ENCODE results near the gene SCLY.

SCLY gene

GRCh38 chr2:238097988-238098871, 37.4 kb downstream of the SCLY start:
- no peak for DNase-seq

DNA sequence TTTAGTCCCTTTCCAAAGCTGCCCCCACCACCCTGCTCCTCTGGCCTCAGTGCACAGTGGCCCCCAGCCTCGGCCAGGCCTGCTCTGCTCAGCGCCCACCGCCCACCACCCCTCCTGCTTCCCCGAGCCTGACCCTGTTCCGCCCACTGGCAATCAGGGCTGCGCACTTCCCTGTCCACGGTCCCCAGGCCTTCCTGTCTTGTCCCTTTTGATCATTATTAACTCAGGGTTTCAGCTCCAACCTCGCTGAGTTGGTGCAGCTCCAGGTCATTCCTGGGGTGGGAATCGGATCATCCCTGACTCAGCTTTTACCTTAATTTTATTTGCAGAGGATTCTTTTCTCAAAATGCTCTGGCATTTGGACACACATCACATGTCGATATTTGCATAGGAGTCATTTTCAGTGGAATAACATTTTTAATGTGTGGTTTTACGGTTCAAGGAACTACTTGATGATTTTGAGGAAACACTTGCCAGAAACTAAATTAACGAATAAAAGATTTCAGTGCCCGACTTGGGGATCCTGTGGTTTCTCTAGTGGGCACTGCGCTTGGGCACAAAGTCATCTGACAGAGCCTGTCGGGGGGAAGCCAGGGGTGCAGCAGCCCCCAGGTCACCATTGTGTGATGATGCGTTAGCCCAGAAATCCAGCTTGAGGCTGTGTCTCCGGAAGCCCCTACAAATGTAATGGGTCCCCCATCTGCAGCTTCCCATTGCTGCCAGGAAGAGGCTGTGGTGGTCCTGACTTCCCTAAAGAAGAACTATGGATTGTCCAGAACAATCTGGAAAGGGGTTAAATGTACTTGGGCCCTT, 38.3 kb downstream of the SCLY start:
- no peak for DNase-seq

DNA sequence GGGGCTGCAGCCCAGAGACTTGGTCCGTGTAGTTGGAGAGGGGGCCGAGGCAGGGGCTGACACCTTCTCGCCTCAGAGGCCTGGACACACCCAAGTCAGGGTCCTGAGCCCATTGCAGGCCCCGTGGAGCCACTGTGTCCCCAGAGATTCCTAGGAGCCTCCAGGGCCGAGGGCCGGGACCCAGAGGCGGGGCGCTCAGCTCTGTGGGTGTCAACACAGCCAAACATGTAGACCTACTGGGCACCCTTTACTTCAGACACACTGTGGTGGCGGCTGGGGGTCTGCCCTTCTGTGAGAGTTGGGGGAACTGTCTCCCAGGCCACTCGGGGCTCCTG, 38.9 kb downstream of the SCLY start:
- DNase-seq: no peak

- DNase-seq: no peak
Measured at GRCh38 chr2:238100049-238100820, 39.4 kb downstream of the SCLY start, which contains the start of gene ESPNL. Gene ESPNL (plus strand): TSS chr2:238100340. CDS start chr2:238100420, 80 bp downstream.

GRCh38 chr2:238100821-238101771, 40.3 kb downstream of the SCLY start:
- no peak for DNase-seq

DNA sequence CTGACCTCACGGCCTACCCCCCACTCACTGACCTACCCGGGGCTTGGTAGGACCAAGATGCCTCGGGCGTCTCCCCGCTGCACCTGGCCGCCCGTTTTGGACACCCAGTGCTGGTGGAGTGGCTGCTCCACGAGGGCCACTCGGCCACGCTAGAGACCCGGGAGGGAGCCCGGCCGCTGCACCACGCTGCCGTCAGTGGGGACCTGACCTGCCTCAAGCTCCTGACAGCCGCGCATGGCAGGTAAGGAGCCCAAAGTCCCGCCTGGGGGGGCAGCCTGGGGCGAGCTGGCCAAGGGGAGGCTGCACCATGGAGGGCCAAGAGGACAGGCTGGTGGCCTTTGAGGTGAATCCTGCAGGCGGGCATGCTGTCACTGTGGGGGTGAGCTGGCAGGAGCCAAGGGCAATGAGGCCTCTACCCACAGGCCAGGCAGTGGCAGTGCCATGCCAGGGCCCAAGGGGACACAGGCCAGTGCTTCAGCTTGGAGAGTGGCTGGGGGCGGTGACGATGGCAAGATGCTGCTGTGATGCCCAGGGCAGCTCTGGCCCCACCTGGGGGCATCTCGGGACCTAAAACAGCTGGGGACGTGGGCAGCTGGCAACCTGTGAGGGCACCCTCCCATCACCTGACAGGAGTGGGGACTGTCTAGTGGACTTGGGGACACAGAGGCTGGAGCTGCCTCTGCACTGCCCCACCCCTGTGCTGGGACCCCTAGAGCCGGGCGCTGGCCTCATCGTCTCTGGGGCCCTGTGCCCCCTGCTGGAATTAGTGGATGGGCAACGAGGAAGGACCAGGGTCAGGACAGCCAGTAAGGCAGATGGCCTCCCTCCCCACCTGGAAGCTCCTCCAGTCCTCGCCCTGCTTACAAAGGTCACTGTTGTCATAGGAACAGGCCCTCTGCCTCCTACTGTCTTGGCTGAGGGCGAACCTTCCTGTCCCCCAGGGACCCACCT, 41.4 kb downstream of the SCLY start:
- DNase-seq: no peak

GRCh38 chr2:238102865-238103264, 42.1 kb downstream of the SCLY start:
- DNase-seq: no peak

- no peak for DNase-seq
Measured at GRCh38 chr2:238103465-238104225, 42.8 kb downstream of the SCLY start.

DNA sequence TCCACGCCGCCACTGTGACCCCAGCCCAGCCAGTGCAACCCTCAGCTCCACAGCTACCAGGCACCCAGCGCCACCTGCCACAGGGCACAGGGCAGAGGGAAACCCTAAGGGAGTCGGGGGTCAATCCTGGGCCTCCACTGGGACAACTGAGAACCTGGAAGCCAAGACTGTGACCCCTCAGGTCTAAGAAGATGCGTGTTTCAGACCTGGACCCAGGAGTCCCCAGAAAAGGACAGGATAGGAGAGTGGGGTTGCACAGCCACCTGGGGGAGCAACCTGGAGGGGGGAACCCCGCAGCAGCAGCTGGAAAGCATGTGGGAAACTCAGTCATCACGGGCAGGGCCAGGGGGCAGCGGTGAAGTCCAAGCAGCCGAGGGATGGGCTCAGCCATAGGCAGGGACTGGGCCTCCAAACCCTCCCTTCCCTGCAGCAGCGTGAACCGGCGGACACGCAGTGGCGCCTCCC, 43.5 kb downstream of the SCLY start:
- no peak for DNase-seq

DNA sequence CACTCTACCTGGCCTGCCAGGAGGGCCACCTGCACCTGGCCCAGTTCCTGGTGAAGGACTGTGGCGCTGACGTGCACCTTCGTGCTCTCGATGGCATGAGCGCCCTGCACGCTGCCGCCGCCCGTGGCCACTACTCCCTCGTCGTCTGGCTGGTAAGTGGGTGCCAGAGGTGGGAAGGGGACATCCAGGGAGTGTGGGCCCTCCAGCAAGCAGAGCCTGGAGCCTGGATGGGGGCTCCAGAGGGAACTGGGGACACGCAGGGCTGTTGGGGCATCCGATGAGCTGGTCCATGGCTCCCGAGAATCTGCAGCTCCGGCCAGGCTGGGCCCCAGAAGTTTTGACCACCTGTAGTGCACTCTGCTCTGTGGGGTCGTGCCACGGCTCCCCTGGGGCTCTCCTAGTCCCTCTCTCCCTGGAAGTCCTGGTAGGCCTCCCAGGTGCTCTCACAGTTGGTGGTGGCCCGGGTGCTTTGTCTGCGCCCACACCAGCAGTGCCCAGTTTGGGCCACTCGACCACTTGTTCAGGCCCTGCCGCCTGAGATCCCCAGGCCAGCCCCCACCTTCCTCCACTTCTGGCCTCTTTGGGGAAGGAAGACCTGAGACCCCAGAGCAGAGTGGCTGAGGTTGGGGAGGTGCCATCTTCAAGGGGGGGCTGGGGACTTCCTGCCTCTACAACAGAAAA, 44.0 kb downstream of the SCLY start:
- no peak for DNase-seq

GRCh38 chr2:238105506-238106338, 44.9 kb downstream of the SCLY start:
- no peak for DNase-seq

DNA sequence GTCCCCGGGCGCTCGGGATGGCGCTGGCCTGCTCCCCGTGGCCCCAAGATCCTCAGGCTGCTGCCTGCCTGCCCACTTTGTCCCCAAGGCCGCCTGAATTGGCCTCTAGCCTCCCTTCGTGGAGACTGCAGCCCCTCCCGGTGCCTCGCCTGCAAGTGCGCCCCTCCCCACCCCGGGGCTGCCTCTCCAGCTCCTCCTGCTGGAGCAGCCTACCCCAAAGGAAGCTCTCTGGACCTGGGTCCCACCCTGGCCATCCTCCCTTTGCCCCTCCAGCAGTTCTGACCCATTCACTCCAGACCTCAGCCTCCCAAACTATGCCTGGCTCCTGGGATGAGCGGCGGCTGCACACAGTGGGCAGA, 45.5 kb downstream of the SCLY start:
- no peak for DNase-seq

DNA sequence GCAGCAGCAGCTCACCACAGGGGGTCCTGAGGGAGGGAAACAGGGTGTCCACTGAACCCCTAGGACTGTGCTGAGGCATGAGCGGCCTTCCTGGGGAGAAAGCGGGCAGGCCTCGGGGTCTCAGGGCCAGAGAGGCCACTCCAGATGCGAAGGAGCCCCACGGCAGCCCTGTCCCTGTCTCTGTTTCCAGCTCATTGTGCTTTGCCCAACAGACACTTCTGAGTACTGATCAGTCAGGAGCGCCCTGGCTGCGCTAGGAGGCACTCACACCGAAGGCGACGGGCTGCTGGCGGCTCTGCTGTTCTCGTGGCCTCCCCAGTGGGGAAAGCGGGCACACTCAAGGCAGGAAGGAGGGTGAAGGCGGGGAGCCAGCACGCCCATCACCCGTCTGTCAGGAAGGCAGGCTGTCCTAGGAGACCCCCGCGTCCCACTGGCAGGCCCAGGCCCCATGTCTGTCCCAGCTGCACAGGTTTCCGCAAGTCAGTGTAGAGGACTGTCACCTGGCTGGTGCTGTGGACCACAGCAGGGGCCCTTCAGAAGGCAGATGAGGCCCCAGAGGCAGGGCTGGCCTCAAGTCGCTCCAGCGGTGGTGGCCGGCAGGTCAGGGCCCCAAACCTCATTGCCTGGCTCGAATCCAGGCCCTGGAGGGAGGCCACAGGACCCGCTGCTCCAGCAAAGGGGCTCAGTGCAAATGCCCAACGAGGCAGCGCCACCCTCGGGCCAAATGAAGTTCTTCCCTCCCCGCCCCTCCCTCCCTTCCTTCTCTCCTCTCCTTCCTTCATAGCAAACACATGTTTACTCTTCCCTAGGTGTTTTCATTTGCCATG, 46.1 kb downstream of the SCLY start:
- no peak for DNase-seq

- DNase-seq: no peak
Measured at GRCh38 chr2:238107525-238108422, 47.0 kb downstream of the SCLY start.

DNA sequence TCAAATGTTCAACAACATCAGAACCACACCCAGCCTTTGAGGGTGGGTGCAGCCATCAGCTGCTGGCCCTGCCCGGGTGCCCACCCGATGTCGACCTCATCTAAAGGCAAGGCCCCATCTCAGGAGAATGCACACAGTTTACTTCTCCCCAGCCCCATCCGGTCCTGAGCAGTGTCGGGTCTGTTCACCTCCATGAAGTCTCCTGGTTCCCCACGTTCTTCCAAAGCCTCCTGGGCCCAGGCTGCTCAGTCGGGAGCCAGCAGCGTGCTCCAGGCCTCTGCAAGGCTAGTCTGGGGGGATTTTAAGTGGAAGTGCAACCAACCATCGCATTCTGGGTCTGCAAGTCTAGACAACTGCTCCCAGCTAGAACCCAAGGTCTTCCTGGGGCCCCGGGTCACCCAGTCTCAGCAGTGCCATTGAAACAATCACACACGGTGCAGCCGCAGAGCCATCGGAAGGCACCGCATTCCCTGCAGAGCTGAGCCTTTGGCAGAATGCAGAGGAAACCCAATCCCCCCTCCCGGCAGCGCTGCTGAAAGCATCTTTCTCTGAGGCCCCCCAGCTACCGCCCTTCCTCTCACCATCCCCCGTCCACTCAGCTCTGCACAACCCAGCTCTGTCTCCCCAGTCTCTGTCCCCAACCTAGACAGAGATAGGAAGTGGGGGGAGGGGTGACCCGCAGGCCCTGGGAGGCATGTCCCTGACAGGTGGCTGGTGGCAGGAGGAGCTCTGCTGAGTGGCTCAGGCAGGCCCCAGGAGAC, 47.8 kb downstream of the SCLY start:
- DNase-seq: no peak

Measured in fibroblast of skin of abdomen (primary cell).